ENCODE data around the gene NCKAP5. TPM values are rescaled to one million over a fixed set of nuclear protein-coding genes. Genes with fewer than 3 reads are reported as not detected.

Gene NCKAP5
- total and polyA plus RNA-seq, 8 donors, result 0.23 to 1.5 (median 0.44) TPM

- no peak for TF ChIP-seq CTCF (IDR thresholded peaks at IDR 0.05)
- Histone ChIP-seq H3K4me1 (no peaks in the 10 kb centered on the region), H3K4me3 (no peak overlapping the region), H3K27ac (no peak overlapping the region), H3K36me3 (no peaks in the 10 kb centered on the region), H3K9me3 (no peaks in the 10 kb centered on the region), H3K27me3 (no peaks in the 10 kb centered on the region)
- intact Hi-C loops (cut with DNase I), result no loop called here
- 83 to 86% methylated on average over 2 of the region's 2 CpGs for WGBS, 2 donors
- DNase-seq (no peak), ATAC-seq (no peak), FAIRE-seq (no peak)
Observed at GRCh38 chr2:133452583-133452982, 115.7 kb downstream of the NCKAP5 start.

DNA sequence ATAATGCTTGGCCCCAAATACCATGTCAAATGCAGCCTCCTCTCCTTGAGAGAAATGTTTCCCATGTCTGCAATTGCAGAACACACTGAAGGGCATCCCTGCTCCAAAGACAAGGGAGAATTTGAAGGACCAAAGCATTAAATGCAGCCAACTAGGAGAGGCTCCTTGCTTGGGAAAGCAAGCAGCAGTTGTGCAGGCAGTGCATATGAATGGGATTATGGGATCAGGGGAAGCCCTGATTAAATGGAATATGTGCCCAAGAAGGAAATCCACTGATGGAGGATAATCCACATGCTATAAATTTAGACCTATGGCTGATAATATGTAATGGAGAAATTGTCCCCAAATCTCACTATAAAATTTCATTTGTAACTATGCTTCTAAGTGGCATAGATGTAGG, 116.1 kb downstream of the NCKAP5 start:
- intact Hi-C loops (cut with DNase I), result no loop called here
- no peak for DNase-seq
- no peaks in the 10 kb centered on the region for H3K27me3 ChIP-seq
- H3K4me3 ChIP-seq, result no peak overlapping the region
- H3K27ac ChIP-seq, result no peak overlapping the region
- no peaks in the 10 kb centered on the region for H3K9me3 ChIP-seq
- FAIRE-seq, result no peak
- H3K4me1 ChIP-seq, result no peaks in the 10 kb centered on the region
- no peak for ATAC-seq
- TF ChIP-seq CTCF (IDR thresholded peaks at IDR 0.05), result no peak
- no peaks in the 10 kb centered on the region for H3K36me3 ChIP-seq

DNA sequence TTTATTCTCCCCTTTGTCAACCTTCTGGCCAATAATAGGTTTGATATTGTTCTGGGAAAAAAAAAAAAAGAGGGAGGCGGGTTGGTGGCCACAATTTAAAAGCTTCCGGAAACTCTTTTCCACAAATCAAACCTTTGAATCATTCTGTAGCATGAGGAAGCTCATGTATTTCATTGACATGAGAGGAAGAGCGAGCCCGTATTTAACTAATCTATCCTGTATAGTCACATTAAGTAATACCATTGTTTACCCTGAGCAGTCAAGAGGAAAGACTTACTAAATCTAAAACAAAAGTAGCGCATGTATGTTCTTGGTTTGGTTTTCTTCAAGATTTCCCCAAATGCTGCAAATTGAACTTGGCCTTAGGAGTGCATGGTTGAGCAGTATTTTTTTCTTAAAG, 120.1 kb downstream of the NCKAP5 start:
- Histone ChIP-seq H3K36me3 (no peaks in the 10 kb centered on the region), H3K4me1 (no peaks in the 10 kb centered on the region), H3K27ac (no peak overlapping the region), H3K9me3 (no peaks in the 10 kb centered on the region), H3K27me3 (no peaks in the 10 kb centered on the region), H3K4me3 (no peak overlapping the region)
- WGBS, 2 donors, result 92 to 95% methylated on average over 5 of the region's 5 CpGs
- TF ChIP-seq CTCF (IDR thresholded peaks at IDR 0.05), result no peak
- intact Hi-C loops (cut with DNase I), result no loop called here
- ATAC-seq (no peak), DNase-seq (no peak), FAIRE-seq (no peak)

DNA sequence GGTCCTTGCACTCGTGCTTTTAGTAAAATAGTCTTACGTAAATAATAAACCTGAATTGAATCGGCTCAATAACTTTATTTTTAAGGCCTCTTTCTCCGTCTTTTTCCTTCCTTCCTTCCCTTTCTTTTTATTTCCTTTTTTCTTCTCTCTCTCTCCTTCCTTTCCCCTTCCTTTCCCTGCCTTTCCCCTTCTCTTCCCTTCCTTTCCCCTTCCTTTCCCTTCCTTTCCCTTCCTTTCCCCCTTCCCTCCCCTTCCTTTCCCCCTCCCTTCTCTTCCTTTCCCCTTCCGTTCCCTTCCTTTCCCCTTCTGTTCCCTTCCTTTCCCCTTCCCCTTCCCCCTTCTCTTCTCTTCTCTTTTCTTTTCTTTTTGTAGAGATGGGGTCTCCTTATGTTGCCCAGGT, 121.0 kb downstream of the NCKAP5 start:
- H3K27me3 ChIP-seq, result no peaks in the 10 kb centered on the region
- no peaks in the 10 kb centered on the region for H3K36me3 ChIP-seq
- WGBS, 2 donors, result 77 to 79% methylated on average over 5 of the region's 5 CpGs
- DNase-seq (no peak), ATAC-seq (no peak), FAIRE-seq (no peak)
- H3K27ac ChIP-seq, result no peak overlapping the region
- no peak overlapping the region for H3K4me3 ChIP-seq
- no peak for TF ChIP-seq CTCF (IDR thresholded peaks at IDR 0.05)
- no peaks in the 10 kb centered on the region for H3K9me3 ChIP-seq
- intact Hi-C loops (cut with DNase I), result no loop called here
- no peaks in the 10 kb centered on the region for H3K4me1 ChIP-seq

- no peak for ATAC-seq
- H3K27ac ChIP-seq, result no peak overlapping the region
Observed at GRCh38 chr2:133444465-133444864, 123.8 kb downstream of the NCKAP5 start.

More at GRCh38 chr2:133444465-133444864, 123.8 kb downstream of the NCKAP5 start:
- TF ChIP-seq CTCF (IDR thresholded peaks at IDR 0.05), result no peak
- WGBS, 2 donors, result 54 to 60% methylated on average over 3 of the region's 3 CpGs
- FAIRE-seq (no peak), DNase-seq (no peak)
- no peaks in the 10 kb centered on the region for H3K4me1 ChIP-seq
- no peaks in the 10 kb centered on the region for H3K9me3 ChIP-seq
- H3K4me3 ChIP-seq, result no peak overlapping the region
- no peaks in the 10 kb centered on the region for H3K36me3 ChIP-seq
- H3K27me3 ChIP-seq, result no peaks in the 10 kb centered on the region
- intact Hi-C loops (cut with DNase I), result no loop called here

Measured in pancreas (tissue), 10 donors.